SKM-1 (cell line): ENCODE results near the gene SLC35G4.
"Not testable (repeated sequence)": the region's sequence is repeated elsewhere in the genome, so short reads cannot be mapped to it uniquely, and the experiment has no call there.

Source experiments
- DNase-seq: peaks from one replicate; lab custom pipeline; 2025; ENCODE audit not compliant: unreplicated experiment; lab: John Stamatoyannopoulos, UW

SLC35G4 gene

DNA sequence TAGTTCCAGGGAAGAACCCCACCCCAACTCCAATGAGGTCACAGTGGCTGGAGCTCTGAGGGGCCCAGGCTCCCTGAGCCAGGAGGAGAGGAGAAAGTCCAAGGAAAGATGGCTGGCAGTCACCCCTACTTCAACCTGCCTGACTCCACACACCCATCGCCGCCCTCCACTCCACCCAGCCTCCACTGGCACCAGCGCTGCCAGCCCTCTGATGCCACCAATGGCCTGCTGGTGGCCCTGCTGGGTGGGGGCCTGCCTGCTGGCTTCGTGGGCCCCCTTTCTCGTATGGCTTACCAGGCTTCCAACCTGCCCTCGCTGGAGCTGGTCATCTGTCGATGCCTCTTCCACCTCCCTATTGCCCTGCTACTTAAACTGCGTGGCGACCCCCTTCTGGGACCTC is at the start of gene SLC35G4:
TSS of gene SLC35G4 (plus strand) at position 109 of the 400 bp plus-strand sequence. CDS start at position 109, 0 bp downstream.
- not testable (repeated sequence) for DNase-seq

DNA sequence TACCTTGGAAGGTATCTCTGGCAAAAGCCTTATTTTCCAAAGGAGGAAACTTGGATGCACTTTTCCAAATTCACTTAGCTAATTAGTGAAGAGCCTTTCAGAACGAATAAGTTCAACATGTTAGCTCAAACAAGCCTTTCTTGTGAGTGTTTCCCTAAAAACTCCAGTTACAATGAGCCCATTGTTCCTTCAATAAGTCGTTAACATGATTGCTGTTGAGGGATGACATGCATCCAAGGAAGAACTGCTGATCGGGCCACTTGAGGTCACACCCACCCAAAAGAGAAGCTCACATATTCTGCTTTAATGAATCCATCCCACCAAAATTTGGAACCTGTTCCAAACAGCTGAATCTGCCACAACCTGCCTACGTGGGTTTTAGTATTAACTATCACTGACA is 48.1 kb upstream of the SLC35G4 start:
- no peak for DNase-seq

DNA sequence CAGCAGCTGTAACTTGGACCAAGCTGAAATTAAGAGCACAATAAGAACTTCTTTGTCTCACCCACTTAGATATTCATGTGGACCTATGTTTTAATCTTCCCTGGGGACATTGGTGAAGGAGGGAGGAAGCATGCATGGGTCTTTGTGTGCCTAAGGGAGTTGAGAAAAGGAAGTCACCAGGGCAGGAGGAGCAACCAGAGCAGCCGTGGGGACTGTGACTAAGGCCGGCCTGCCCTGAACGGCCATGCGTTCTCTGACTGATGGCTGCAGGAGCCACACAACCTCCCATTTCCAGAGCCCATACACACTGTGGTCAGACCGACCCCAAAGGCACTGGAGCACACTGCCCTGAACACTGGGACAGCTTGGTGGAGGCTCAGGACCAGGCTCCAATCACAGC is 43.7 kb upstream of the SLC35G4 start:
- no peak for DNase-seq

DNA sequence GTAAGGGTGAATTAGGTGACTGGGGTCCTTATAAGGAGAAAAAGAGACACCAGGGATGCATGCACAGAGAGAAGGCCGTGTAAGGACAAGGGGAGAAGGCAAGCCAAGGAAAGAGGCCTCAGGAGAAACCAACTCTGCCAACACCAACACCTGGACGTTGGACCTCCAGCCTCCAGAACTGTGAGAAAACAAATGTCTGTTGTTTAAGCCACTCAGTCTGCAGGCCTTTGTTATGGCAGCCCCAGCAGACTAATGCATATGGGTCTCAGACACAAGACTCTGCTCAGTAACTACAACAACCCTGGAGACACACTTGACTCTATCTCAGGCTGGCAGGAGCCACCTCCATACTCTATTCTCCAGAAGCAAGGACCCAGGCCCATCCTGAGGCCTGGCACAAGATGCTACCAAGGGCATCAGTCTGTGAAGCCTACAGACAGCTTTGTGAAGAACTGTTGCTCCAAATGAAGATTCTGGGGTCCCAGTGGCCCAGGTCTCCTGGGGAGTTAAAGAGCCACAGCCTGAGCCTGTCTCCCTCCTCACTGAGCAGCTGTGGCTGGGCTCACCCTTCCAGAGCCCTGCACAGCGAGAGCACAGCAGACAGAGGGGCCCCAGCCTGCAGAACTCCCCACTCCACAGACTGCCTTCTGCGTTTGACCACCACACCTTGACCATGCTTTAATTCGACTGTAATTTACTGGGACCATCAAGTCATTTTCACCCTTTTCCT is 43.0 kb upstream of the SLC35G4 start:
- DNase-seq = no peak

DNA sequence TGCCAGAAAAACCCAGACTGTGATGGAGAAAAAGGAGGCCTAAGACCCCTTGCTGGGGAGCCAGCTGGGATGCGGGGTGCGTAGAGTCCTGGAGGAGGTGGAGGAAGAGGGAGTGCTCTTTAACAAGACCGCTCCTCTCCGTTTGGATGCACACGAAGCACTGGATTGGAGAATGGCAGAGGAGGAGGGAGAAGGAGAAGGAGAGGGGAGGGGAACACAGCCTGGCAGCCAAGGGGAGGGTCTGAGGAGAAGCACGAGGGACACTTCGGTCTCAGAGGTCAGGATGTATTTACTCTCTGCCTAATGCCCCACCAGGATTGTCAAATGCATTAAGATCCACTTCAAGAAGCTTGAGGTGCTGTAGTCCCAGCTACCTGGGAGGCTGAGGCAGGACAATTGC is 42.0 kb upstream of the SLC35G4 start:
- no peak for DNase-seq

DNA sequence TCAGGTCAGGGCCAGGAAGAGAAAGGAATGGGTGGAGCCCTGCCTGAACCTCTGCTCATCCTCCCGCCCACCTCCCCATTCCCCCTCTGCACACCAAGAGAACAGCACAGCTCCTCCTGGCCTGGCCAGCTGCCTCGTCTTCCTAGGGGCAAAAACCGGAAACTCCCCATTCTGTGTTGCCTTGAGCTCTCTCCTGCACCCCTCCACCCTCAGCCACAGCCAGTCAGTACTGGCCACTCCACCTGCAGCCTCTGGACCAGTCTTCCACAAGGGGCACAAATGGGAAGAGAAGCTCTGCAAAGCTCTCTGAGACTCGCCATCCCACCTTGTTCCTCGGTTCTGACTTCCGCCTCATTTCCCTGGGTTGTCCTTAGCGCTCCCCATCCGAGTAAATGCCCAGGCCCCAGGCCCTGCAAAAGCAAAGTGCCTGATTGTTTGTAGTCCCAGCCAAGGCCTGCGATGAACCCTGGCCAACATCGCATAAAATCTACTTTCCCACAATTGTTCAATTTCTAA is 39.3 kb upstream of the SLC35G4 start:
- DNase-seq = no peak

DNA sequence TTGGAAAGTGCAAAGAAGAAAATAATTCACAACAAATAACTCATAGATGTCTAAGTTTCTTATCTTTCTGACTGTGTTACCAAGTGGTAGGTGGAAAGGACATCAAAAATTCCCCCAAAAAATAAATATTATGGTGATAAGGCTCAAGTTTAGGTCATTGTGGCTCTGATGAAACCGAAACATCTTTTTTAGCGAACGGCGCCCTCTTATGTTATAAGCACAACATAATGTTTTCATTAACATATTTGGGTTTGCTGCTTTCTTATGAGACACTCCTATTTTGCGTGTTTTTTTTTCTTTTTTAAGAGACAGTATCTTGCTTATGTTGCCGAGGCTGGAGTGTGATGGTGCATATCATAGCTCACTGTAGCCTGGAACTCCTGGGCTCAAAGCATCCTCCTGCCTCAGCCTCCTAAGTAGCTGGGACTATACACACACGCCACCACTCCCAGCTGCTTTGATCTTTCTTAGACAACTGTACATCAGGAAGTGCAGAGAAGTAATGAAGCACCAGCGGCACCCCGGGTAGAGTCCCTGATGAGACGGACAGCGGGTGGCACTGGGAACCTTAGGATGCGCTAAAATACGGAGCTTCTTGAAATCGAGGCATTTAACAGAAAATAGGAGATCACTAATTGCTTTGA is 38.5 kb upstream of the SLC35G4 start:
- no peak for DNase-seq

DNA sequence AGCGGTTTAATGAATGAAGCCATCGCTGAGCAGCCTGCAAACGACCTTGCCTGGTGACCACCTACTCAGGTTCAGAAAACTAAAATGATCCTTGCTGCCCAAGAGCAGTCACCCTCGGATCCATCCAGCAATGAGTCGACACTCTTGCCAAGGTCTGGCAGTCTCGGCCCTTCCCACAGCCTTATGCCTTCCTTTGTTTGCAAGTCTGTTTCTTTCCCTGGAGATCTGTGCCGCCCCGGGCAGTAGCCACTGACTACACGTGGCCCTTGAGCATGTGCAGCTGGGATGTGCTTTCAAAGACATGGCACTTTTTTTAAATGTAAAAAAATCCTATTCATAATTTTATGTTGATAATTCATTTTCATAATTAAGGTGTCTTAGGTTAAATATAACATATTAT is 37.2 kb upstream of the SLC35G4 start:
- DNase-seq = no peak

DNA sequence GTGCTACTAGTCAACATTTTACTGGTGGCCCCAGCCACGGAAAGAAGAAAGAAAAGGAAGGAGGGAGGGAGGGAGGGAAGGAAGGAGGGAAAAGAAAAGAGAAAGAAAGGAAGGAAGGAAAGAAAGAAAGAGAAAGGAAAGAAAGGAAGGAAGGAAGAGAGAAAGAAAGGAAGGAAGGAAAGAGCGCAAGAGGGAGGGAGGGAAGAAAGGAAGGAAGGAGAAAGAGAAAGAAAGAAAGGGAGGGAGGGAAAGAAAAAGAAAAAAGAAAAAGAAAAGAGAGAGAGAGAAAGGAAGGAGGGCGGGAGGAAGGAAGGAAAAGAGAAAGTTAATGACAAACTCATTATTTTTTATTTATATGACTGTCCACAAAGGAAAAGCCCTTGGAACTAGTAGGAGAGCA is 34.9 kb upstream of the SLC35G4 start:
- no peak for DNase-seq

DNA sequence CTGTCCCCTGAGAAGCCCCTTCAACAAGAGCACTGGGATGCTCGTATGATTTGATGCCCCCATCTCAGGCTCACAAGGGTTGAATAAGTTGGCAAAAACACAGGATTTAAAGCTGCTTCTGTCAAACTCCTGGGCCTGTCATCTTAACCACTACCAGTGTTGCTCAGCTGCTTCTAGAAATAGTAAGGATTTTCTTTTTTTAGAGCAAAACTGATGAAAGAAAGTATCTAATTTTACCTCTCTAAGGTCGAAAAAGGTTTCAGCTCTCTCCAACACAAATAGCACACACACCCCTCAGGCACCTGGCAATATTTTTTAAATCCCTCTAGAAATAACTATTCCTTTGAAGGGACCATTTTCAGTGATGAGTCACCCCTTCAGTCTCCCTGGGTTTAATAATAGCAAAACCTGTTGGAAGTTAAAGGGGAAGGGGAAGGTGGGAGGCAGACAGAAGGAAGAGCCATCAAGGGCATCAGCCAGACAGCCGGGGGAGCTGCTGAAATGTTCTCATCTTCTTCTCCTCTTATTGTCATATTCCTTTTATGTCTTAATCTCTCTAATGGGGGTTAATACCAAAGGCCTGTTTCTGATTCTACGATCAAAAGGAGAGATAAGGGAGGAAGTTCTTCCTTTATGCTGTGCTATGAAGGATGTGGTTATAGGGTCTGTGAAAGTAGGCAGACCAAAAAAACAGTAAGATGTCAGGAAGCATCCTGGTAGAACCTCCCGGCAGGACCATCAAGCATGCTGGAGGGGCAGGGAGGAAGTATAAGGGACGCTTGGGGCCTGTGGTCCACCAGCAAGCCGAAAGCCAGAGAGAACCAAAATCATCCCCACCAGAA is 31.9 kb upstream of the SLC35G4 start:
- DNase-seq = no peak

DNA sequence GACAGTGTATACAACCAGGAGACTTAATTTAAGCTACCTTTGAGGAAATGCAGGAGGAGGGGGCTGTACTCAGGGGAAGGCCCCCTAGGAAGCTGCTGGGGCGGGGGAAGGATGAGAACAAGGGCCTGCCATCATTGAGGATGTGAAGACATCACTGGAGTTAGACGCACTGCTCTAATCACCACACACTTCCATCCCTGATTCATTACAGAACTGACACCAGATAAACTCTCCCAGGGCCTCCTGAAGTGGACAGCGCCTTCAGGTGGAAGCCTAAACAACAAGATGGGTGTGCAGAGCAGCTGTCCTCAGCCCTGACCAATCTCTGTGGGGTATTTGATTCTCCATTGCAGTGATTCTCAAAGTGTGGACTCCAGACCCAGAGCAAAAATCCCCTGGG is 30.6 kb upstream of the SLC35G4 start:
- no peak for DNase-seq

DNA sequence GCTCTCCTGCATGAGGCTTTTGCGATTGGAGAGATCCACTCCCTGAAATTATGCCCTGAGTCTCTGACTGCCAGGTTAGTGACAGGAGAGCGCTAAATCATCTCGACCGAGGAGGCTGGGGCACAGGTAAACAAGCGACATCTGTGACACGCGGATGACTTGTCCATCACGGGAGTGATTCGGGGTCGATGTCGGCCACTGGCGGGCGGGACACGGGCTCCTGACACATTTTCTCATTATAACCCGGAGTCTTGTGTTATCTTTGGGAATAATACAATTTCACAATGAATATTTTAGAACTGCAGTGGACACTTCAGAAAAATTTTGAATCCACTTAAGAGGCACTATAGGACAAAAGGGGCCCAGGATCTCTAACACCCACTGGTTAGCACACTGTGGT is 29.5 kb upstream of the SLC35G4 start:
- DNase-seq = no peak

DNA sequence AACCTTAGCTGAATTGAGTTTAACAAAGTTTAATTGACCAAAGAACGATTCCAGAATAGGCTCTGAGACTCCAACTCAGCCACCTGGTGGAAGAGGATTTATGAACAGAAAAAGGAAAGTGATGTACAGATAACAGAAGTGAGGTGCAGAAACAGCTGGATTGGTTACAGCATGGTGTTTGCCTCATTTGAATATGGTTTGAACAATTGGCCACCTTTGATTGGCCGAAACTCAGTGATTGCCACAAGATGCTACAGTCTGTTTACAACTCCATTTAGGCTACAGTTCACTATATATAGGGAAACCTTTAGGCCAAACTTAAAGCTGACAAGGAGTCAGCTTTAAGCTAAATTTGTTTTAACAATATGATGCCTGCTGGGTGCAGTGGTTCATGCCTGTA is 28.1 kb upstream of the SLC35G4 start:
- DNase-seq = no peak

DNA sequence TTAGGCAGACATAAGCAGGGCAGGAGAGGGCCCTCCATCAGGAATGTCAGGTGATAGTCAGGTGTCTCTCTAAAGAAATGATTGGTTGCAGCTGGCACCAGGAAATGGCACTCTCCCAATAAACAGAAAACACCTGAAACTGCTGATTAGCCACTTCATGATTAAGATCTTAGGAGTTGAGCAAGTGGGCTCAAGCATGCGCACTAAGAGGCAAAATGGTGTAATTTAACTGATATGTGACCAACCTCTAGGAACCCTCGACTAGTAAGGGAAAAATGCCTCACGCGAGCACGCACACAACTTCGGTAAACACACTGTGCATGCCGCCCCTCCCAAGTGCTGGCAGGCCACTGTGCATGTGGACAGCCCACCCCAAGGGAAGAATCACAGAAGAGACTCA is 23.8 kb upstream of the SLC35G4 start:
- no peak for DNase-seq

DNA sequence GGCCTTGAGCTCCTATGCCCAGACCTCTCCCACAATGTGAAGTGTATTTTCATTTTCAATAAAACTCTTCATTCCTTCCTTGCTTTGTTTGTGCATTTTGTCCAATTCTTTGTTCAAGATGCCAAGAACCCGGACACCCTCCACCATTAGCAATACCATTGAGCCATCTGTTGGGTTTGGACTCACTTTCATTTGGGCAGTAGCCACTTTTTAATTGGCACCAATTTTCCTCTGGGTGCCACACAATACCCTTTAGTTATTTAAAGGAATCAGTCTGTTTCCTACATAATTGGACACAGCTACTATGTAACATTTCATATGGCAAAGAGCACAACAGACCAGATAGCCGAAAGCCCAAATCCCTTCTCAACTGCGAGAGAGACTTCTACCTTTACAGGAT is 22.5 kb upstream of the SLC35G4 start:
- no peak for DNase-seq

DNA sequence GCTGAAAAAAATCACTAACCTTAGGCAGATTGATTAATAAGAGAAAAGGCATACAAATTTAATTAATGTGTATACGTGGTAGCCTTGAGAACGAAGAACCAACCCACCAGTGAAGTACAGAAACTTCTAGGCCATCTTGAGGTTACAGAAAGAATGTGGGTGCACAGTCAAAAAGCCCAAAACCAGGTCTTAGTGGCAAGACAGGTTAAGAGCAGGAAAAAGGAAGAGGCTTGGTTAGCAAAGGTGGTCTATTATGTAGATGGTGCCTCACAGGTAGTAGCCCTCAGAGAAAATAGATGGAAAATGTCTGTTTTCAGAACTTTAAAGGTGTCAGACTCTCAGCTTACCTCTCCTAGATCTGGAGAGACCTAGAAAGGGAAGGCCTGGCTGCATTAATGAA is 22.0 kb upstream of the SLC35G4 start:
- no peak for DNase-seq

DNA sequence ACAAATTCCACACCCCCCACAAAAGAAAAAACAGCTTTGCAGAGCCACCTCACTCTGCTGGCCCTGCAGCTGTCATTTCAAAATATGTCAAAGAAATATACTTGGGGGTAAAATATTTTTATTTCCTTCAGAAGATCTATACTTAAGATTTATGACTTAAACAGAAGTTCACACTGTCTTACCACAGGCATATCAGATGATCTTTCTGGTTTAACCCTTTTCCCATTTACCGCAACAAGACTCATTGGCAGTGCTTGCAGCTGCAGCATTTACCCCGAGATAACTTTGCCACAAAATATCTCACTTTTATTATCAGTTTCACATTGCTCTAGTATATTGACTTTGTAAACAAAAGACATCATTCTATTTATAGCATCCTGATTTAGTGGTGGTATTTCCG is 21.6 kb upstream of the SLC35G4 start:
- no peak for DNase-seq

DNA sequence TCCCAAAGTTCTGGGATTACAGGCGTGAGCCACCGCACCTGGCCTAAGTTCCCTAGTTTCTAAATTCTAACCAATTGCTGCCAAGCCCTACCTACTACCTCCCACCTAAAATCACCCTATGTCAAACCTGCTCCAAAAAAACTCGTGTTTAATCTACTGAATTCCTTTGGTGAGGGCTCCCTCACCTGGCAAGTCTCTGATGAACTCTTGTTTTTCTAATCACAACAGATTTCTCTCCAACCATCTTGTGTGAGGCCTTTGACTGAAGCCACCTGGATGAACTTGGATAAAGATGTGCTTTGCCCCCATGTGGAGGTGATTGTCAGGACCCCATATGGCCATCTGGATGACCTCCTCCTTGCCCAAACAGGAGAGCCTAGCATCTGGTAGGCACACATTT is 17.4 kb upstream of the SLC35G4 start:
- no peak for DNase-seq

DNA sequence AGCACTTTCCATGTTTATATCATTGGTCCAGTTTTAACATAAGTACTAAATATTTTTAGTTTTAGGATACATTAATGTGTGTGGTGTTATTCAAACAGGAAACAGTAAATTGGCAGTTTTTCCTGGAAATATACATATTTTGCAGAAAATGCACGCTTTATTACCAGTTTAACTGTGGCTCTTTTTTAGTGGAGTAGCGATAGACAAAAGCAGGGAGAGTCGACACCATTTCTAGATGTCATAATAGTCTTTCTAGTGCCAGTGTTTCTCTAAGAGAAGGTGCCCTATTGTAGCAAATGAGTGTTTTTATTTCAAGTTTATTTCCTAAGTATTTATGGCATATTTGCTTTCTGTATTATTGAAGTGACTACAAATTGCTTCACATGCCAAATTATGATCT is 9.1 kb upstream of the SLC35G4 start:
- DNase-seq = no peak

DNA sequence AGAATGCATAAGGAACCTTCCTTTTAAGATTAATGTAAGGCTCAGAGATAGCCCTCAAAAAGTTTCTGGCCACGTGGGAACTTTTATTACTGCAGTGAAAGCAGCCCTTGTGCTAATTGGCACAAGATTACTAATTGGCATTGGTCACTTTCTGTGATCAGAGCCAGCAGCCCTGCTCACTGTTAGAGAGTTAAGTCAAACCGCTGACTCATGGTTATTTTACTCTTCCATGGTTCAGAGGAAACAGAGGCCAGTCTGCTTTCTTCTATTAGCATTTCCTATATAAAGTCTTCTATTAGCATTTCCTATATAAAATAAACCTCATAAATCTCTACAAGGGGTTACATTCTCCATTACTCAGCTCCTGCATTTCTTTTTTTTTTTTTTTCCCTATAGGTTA is 1.5 kb upstream of the SLC35G4 start:
- no peak for DNase-seq

DNA sequence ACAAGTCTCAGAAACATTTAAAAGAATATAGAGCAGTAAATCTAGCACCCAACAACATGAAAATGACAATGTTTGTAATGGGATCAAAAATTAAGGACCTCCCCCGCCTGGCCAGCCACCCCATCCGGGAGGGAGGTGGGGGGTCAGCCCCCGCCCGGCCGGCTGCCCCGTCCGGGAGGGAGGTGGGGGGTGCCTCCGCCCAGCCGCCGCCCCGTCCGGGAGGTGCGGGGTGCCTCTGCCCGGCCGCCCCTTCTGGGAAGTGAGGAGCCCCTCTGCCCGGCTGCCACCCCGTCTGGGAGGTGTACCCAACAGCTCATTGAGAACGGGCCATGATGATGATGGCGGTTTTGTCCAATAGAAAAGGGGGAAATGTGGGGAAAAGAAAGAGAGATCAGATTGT is 778 bp upstream of the SLC35G4 start:
- not testable (repeated sequence) for DNase-seq

DNA sequence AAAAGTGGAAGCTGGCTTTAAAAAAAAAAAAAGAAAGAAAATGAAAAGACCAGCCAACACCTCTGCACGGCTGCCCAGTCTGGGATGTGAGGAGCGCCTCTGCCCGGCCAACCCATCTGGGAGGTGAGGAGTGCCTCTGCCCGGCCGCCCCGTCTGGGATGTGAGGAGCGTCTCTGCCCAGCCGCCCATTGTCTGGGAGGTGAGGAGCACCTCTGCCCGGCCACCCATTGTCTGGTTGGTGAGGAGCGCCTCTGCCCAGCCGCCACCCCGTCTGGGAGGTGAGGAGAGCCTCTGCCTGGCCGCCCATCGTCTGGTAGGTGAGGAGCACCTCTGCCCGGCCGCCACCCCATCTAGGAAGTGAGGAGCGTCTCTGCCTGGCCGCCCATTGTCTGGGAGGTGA is 3.7 kb downstream of the SLC35G4 start:
- DNase-seq = not testable (repeated sequence)
